Thymus (tissue), 11 donors: ENCODE data around the gene FLT3LG. TPM values are rescaled to one million over a fixed set of nuclear protein-coding genes. Genes with fewer than 3 reads are reported as not detected.

ENCODE experiments used
- DNase-seq, 9 donors: peaks; one replicate each; pipeline ENCODE4 v3.0.0-alpha.2; 2013; ENCODE audit warnings: low spot score in 9 of 9, low read depth in 6 of 9, missing footprints in 1 of 9
- H3K27ac ChIP-seq, 2 donors: one replicate each; pipeline ENCODE4 v1.5.1; 2013; ENCODE audit warnings: control low read depth in 1 of 2, low read depth in 1 of 2, low read length in 1 of 2, mild to moderate bottlenecking in 1 of 2, moderate library complexity in 1 of 2
- H3K27me3 ChIP-seq, 2 donors: one replicate each; pipeline ENCODE4 v1.5.1; 2013; ENCODE audit warnings: low read length in 1 of 2; ENCODE audit not compliant: control insufficient read depth in 2 of 2, insufficient read depth in 1 of 2
- H3K36me3 ChIP-seq, 2 donors: one replicate each; pipeline ENCODE4 v1.5.1; 2013; ENCODE audit warnings: low read length in 1 of 2, mild to moderate bottlenecking in 1 of 2, moderate library complexity in 1 of 2; ENCODE audit not compliant: control insufficient read depth in 2 of 2, insufficient read depth in 2 of 2
- H3K4me1 ChIP-seq, 2 donors: one replicate each; pipeline ENCODE4 v1.5.1; 2013; ENCODE audit warnings: low read length in 2 of 2; ENCODE audit not compliant: control insufficient read depth in 2 of 2, insufficient read depth in 2 of 2
- H3K4me3 ChIP-seq, 2 donors: one replicate each; pipeline ENCODE4 v1.5.1; 2013; ENCODE audit warnings: low read length in 2 of 2, control low read depth in 1 of 2, mild to moderate bottlenecking in 1 of 2
- H3K9me3 ChIP-seq, 2 donors: one replicate each; pipeline ENCODE4 v1.5.1; 2013; ENCODE audit warnings: low read length in 1 of 2, mild to moderate bottlenecking in 1 of 2; ENCODE audit not compliant: control insufficient read depth in 2 of 2, insufficient read depth in 1 of 2
- whole genome bisulfite sequencing: extraction: QIAGEN DNeasy Blood & Tissue Kit; methylation state at CpG from one replicate; pipeline ENCODE4 v1.1.7; 2013; 5-methylcytosine and 5-hydroxymethylcytosine counted together
- polyA plus RNA-seq: library from polyadenylated mRNA; stranded (reverse); fragments of 200-250 nt; gene quantifications from one replicate; pipeline ENCODE4 v1.2.3, GENCODE V29; 2013
- total RNA-seq: library from RNA; stranded (reverse); fragments of 120-200 nt; gene quantifications from one replicate; pipeline ENCODE4 v1.2.4, GENCODE V29; 2013
- donor health status: healthy.

Gene FLT3LG
- total and polyA plus RNA-seq, 2 donors, result 22.3 to 32.1 TPM

GRCh38 chr19:49488863-49489537 lies 15.0 kb downstream of the FLT3LG start:
- WGBS, result 34% methylated on average over 15 of the region's 15 CpGs
- peaks cover 0 to 6% of the 10 kb centered on the region in 2 donors for H3K9me3 ChIP-seq
- no peak for DNase-seq
- peak overlapping the region; percentile 80 to 97 for H3K4me3 ChIP-seq
- H3K36me3 ChIP-seq, result peaks cover 54 to 60% of the 10 kb centered on the region in 2 donors
- H3K27me3 ChIP-seq, result no peaks in the 10 kb centered on the region
- peaks cover 14 to 38% of the 10 kb centered on the region in 2 donors for H3K4me1 ChIP-seq
- peak overlapping the region; percentile 27 to 65 for H3K27ac ChIP-seq

- H3K9me3 ChIP-seq, result peaks cover 0 to 6% of the 10 kb centered on the region in 2 donors
- H3K27me3 ChIP-seq, result no peaks in the 10 kb centered on the region
- H3K27ac ChIP-seq, result peak overlapping the region in 1 of 2 donors; percentile 65
- H3K36me3 ChIP-seq, result peaks cover 51 to 60% of the 10 kb centered on the region in 2 donors
- no peak for DNase-seq
- WGBS, result 92% methylated on average over 15 of the region's 15 CpGs
- peak overlapping the region; percentile 80 to 97 for H3K4me3 ChIP-seq
- peaks cover 14 to 38% of the 10 kb centered on the region in 2 donors for H3K4me1 ChIP-seq
These were observed 15.7 kb downstream of the FLT3LG start for GRCh38 chr19:49489601-49490167.

- H3K36me3 ChIP-seq, result peaks cover 46 to 60% of the 10 kb centered on the region in 2 donors
- WGBS, result 94% methylated on average over 27 of the region's 27 CpGs
- H3K27me3 ChIP-seq, result no peaks in the 10 kb centered on the region
- H3K27ac ChIP-seq, result no peak overlapping the region
- H3K4me1 ChIP-seq, result peaks cover 14 to 43% of the 10 kb centered on the region in 2 donors
- H3K9me3 ChIP-seq, result peaks cover 0 to 6% of the 10 kb centered on the region in 2 donors
- no peak for DNase-seq
- H3K4me3 ChIP-seq, result no peak overlapping the region
These were observed 16.4 kb downstream of the FLT3LG start for GRCh38 chr19:49490287-49491029.

GRCh38 chr19:49491030-49491803 lies 17.2 kb downstream of the FLT3LG start:
- no peak for DNase-seq
- no peak overlapping the region for H3K4me3 ChIP-seq

GRCh38 chr19:49491804-49492572 lies 18.0 kb downstream of the FLT3LG start:
- Histone ChIP-seq H3K27ac (no peak overlapping the region), H3K36me3 (peaks cover 40 to 49% of the 10 kb centered on the region in 2 donors), H3K27me3 (no peaks in the 10 kb centered on the region), H3K4me1 (peaks cover 14 to 45% of the 10 kb centered on the region in 2 donors), H3K4me3 (no peak overlapping the region), H3K9me3 (peaks cover 0 to 2% of the 10 kb centered on the region in 2 donors)
- no peak for DNase-seq
- WGBS, result 95% methylated on average over 7 of the region's 7 CpGs

More at GRCh38 chr19:49491030-49491803, 17.2 kb downstream of the FLT3LG start:
- peaks cover 14 to 46% of the 10 kb centered on the region in 2 donors for H3K4me1 ChIP-seq
- peak overlapping the region in 1 of 2 donors; percentile 7 for H3K27ac ChIP-seq
- WGBS, result 92% methylated on average over 17 of the region's 17 CpGs
- no peaks in the 10 kb centered on the region for H3K27me3 ChIP-seq
- H3K36me3 ChIP-seq, result peaks cover 40 to 53% of the 10 kb centered on the region in 2 donors
- peaks cover 0 to 6% of the 10 kb centered on the region in 2 donors for H3K9me3 ChIP-seq

- DNase-seq, result no peak
- peak overlapping the region in 1 of 2 donors; percentile 28 for H3K27ac ChIP-seq
- H3K27me3 ChIP-seq, result no peaks in the 10 kb centered on the region
- peaks cover 19 to 51% of the 10 kb centered on the region in 2 donors for H3K4me1 ChIP-seq
- H3K4me3 ChIP-seq, result no peak overlapping the region
- WGBS, result 92% methylated on average over 12 of the region's 12 CpGs
- H3K36me3 ChIP-seq, result peaks cover 47 to 57% of the 10 kb centered on the region in 2 donors
- H3K9me3 ChIP-seq, result no peaks in the 10 kb centered on the region
These were observed 18.8 kb downstream of the FLT3LG start for GRCh38 chr19:49492573-49493405.

- Histone ChIP-seq H3K9me3 (peaks cover 0 to 5% of the 10 kb centered on the region in 2 donors), H3K36me3 (peaks cover 44 to 52% of the 10 kb centered on the region in 2 donors), H3K4me1 (peaks cover 22 to 59% of the 10 kb centered on the region in 2 donors), H3K27ac (peak overlapping the region; percentile 94 to 98), H3K4me3 (peak overlapping the region; percentile 78 to 96), H3K27me3 (no peaks in the 10 kb centered on the region)
- WGBS, result under 1% methylated on average over 11 of the region's 11 CpGs
- DNase-seq, result no peak
These were observed 22.6 kb downstream of the FLT3LG start for GRCh38 chr19:49496574-49497008.
